Ishikawa (cell line): ENCODE measurements around the gene OR52K1.

Source experiments
- CEBPB ChIP-seq: IDR thresholded peaks from 2 replicates; pipeline ENCODE4 v1.6.1; 2012
- CREB1 ChIP-seq: IDR thresholded peaks from 2 replicates; pipeline ENCODE4 v1.6.1; 2012; ENCODE audit warnings: low read depth
- EGR1 ChIP-seq: IDR thresholded peaks from 2 replicates; pipeline ENCODE4 v1.6.1; 2012
- EP300 ChIP-seq: IDR thresholded peaks from 2 replicates; pipeline ENCODE4 v1.6.1; 2012; ENCODE audit warnings: borderline replicate concordance
- FOXM1 ChIP-seq: IDR thresholded peaks from 2 replicates; pipeline ENCODE4 v1.6.1; 2012; ENCODE audit warnings: low read depth, borderline replicate concordance
- MAX ChIP-seq: IDR thresholded peaks from 2 replicates; pipeline ENCODE4 v1.6.1; 2012
- NFIC ChIP-seq: IDR thresholded peaks from 2 replicates; pipeline ENCODE4 v1.6.1; 2012
- RAD21 ChIP-seq: IDR thresholded peaks from 2 replicates; pipeline ENCODE4 v1.6.1; 2012; ENCODE audit warnings: low read depth
- REST ChIP-seq: IDR thresholded peaks from 2 replicates; pipeline ENCODE4 v1.6.1; 2012; ENCODE audit warnings: low read depth, mild to moderate bottlenecking
- TAF1 ChIP-seq: IDR thresholded peaks from 2 replicates; pipeline ENCODE4 v1.6.1; 2012; ENCODE audit warnings: low read depth, mild to moderate bottlenecking
- TCF12 ChIP-seq: IDR thresholded peaks from 2 replicates; pipeline ENCODE4 v1.6.1; 2012; ENCODE audit warnings: low read depth
- TEAD4 ChIP-seq: IDR thresholded peaks from 2 replicates; pipeline ENCODE4 v1.6.1; 2012
- USF1 ChIP-seq: IDR thresholded peaks from 2 replicates; pipeline ENCODE4 v1.6.1; 2012
- YY1 ChIP-seq: IDR thresholded peaks from 2 replicates; pipeline ENCODE4 v1.6.1; 2012; ENCODE audit warnings: low read depth
- ZBTB7A ChIP-seq: IDR thresholded peaks from 2 replicates; pipeline ENCODE4 v1.6.1; 2012; ENCODE audit warnings: low read depth

OR52K1 gene

GRCh38 chr11:4443232-4443891 is 39.1 kb upstream of the OR52K1 start:
- TF ChIP-seq NFIC (no peak), EP300 (no peak), TEAD4 (no peak), CEBPB (no peak), CREB1 (no peak), EGR1 (no peak), REST (no peak), FOXM1 (no peak), YY1 (no peak), RAD21 (no peak), TCF12 (no peak), USF1 (no peak), ZBTB7A (no peak), TAF1 (no peak), MAX (no peak)

GRCh38 chr11:4448995-4449394 is 33.5 kb upstream of the OR52K1 start, which contains the start of gene OR52K2:
OR52K2 (plus strand) TSS chr11:4449295; CDS start chr11:4449340, 45 bp downstream.
- TF ChIP-seq YY1: no peak
- TF ChIP-seq TCF12: no peak
- TF ChIP-seq REST: no peak
- TF ChIP-seq CEBPB: no peak
- TF ChIP-seq CREB1: no peak

- TF ChIP-seq RAD21 (no peak), MAX (no peak), YY1 (no peak), USF1 (no peak), ZBTB7A (no peak), EP300 (no peak), TCF12 (no peak), FOXM1 (no peak), REST (no peak), CREB1 (no peak), CEBPB (no peak)
Measured at GRCh38 chr11:4453118-4453517, 29.3 kb upstream of the OR52K1 start.

- TF ChIP-seq YY1 (no peak), USF1 (no peak), REST (no peak), CREB1 (no peak), CEBPB (no peak), EGR1 (no peak), MAX (no peak), TCF12 (no peak), TAF1 (no peak), ZBTB7A (no peak), TEAD4 (no peak), EP300 (no peak), NFIC (no peak), FOXM1 (no peak), RAD21 (no peak)
Measured at GRCh38 chr11:4454021-4454420, 28.4 kb upstream of the OR52K1 start.
